GM21423 (cell line): ENCODE data around the gene OSBPL1A.

Experiments
- ATAC-seq: cut with Tn5 transposase; IDR thresholded peaks from one replicate; pipeline ENCODE4 v1.9.1; 2021; ENCODE audit warnings: mild to moderate bottlenecking, moderate library complexity; ENCODE audit not compliant: unreplicated experiment

The OSBPL1A gene

GRCh38 chr18:24230766-24231165, 166.9 kb downstream of the OSBPL1A start:
- ATAC-seq: no peak

- no peak for ATAC-seq
Measured at GRCh38 chr18:24228667-24229041, 169.0 kb downstream of the OSBPL1A start.

GRCh38 chr18:24227977-24228666, 169.5 kb downstream of the OSBPL1A start:
- no peak for ATAC-seq

GRCh38 chr18:24220318-24220688, 177.3 kb downstream of the OSBPL1A start:
- ATAC-seq: no peak

GRCh38 chr18:24219561-24220317, 177.9 kb downstream of the OSBPL1A start:
- no peak for ATAC-seq

- ATAC-seq: no peak
Measured at GRCh38 chr18:24214913-24215312, 182.7 kb downstream of the OSBPL1A start.

- ATAC-seq: no peak
Measured at GRCh38 chr18:24214144-24214543, 183.5 kb downstream of the OSBPL1A start.

- no peak for ATAC-seq
Measured at GRCh38 chr18:24212939-24213338, 184.7 kb downstream of the OSBPL1A start.

GRCh38 chr18:24209558-24209957, 188.1 kb downstream of the OSBPL1A start:
- ATAC-seq: no peak

GRCh38 chr18:24208270-24209035, 189.2 kb downstream of the OSBPL1A start:
- ATAC-seq: no peak

- no peak for ATAC-seq
Measured at GRCh38 chr18:24204904-24205303, 192.7 kb downstream of the OSBPL1A start.

- no peak for ATAC-seq
Measured at GRCh38 chr18:24201699-24202687, 195.6 kb downstream of the OSBPL1A start.

GRCh38 chr18:24200494-24201290, 196.9 kb downstream of the OSBPL1A start:
- ATAC-seq: no peak

GRCh38 chr18:24199372-24199962, 198.2 kb downstream of the OSBPL1A start:
- ATAC-seq: no peak

GRCh38 chr18:24198461-24198860, 199.2 kb downstream of the OSBPL1A start:
- ATAC-seq: no peak

GRCh38 chr18:24197412-24197811, 200.2 kb downstream of the OSBPL1A start:
- ATAC-seq: no peak

- no peak for ATAC-seq
Measured at GRCh38 chr18:24196764-24197163, 200.9 kb downstream of the OSBPL1A start.

- ATAC-seq: no peak
Measured at GRCh38 chr18:24195296-24196053, 202.1 kb downstream of the OSBPL1A start.

GRCh38 chr18:24190590-24190989, 207.0 kb downstream of the OSBPL1A start:
- no peak for ATAC-seq
